ENCODE data around the gene WNK1.

DNA sequence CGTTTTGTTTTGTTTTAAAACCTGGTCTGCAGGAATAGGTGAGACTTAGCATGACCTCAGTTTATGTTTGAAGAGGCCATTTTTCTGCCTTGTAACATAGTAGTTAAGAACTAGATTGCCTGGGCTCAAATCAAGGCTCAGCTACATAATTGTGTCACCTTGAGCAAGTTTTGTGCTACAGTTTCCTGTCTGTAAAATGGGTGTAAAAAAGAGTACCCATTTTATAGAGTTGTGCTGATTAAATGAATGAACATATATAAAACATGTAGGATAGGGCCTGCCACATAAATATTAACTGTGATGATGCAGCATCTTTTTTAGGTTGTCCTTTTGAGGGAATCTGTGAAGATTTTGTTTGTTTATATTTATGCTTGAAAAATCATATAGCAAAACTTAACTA is 7.2 kb downstream of the WNK1 start:
- TF ChIP-seq, protein P1, sequence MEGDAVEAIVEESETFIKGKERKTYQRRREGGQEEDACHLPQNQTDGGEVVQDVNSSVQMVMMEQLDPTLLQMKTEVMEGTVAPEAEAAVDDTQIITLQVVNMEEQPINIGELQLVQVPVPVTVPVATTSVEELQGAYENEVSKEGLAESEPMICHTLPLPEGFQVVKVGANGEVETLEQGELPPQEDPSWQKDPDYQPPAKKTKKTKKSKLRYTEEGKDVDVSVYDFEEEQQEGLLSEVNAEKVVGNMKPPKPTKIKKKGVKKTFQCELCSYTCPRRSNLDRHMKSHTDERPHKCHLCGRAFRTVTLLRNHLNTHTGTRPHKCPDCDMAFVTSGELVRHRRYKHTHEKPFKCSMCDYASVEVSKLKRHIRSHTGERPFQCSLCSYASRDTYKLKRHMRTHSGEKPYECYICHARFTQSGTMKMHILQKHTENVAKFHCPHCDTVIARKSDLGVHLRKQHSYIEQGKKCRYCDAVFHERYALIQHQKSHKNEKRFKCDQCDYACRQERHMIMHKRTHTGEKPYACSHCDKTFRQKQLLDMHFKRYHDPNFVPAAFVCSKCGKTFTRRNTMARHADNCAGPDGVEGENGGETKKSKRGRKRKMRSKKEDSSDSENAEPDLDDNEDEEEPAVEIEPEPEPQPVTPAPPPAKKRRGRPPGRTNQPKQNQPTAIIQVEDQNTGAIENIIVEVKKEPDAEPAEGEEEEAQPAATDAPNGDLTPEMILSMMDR (optimal IDR thresholded peaks at IDR 0.05 in 1 of 3, IDR thresholded peaks at IDR 0.05 in 1 of 3, conservative IDR thresholded peaks at IDR 0.05 in 1 of 3; ENCODE audit: extremely low read depth in 1 of 3, insufficient read depth in 2 of 3, low read length in 3 of 3): no peak
- no peak for TF ChIP-seq EZH2 (IDR thresholded peaks at IDR 0.05; ENCODE audit: low read length)

All from keratinocyte (primary cell).